GM10248 (cell line): ENCODE data around the gene PCDHB14.

Experiments used
- CTCF ChIA-PET: fragments of 300-600 bp; sonication (Branson Sonifier 250); formaldehyde crosslinking; extraction: SDS; loops from one replicate; lab custom pipeline; 2021; ENCODE audit warnings: antibody characterized with exemption; lab: Yijun Ruan, JAX
- POLR2A ChIA-PET: fragments of 350-650 bp; sonication (Branson Sonifier 250); formaldehyde crosslinking; extraction: SDS; loops from one replicate; lab custom pipeline; 2020; ENCODE audit warnings: antibody characterized with exemption; lab: Yijun Ruan, JAX
- DNase-seq: peaks from one replicate; pipeline ENCODE4 v3.0.0; 2012; ENCODE audit errors: extremely low spot score
- CTCF ChIP-seq: IDR thresholded peaks from 2 replicates; pipeline ENCODE4 v1.5.1; 2012; ENCODE audit warnings: mild to moderate bottlenecking, low read depth; ENCODE audit errors: extremely low read depth, missing control alignments, control extremely low read depth

PCDHB14 gene

GRCh38 chr5:141258948-141259347, 35.8 kb downstream of the PCDHB14 start:
- ChIA-PET CTCF (no interaction called here), POLR2A (no interaction called here)
- TF ChIP-seq CTCF = no peak

GRCh38 chr5:141260458-141261237, 37.5 kb downstream of the PCDHB14 start:
- ChIA-PET CTCF (no interaction called here), POLR2A (no interaction called here)
- no peak for DNase-seq
- no peak for TF ChIP-seq CTCF

More at GRCh38 chr5:141258948-141259347, 35.8 kb downstream of the PCDHB14 start:
- DNase-seq = no peak

- POLR2A ChIA-PET = no interaction called here
- TF ChIP-seq CTCF = no peak
- no peak for DNase-seq
- CTCF ChIA-PET = no interaction called here
Measured at GRCh38 chr5:141261238-141261546, 38.0 kb downstream of the PCDHB14 start.

- no peak for TF ChIP-seq CTCF
- ChIA-PET POLR2A (no interaction called here), CTCF (no interaction called here)
- DNase-seq = no peak
Measured at GRCh38 chr5:141269195-141269594, 46.1 kb downstream of the PCDHB14 start.

- TF ChIP-seq CTCF = no peak
- ChIA-PET POLR2A (no interaction called here), CTCF (interaction anchor here (0.8 to 0.9 kb wide), 2 partner anchors 132 to 291 kb away, joined by 3 read pairs; no protein-coding TSS in a partner anchor)
- DNase-seq = no peak
Measured at GRCh38 chr5:141272906-141273305, 49.8 kb downstream of the PCDHB14 start.
